Adipocyte (in vitro differentiated cells): Measurements from ENCODE around the gene LRRC51.

Experiments used
- DNase-seq: peaks from one replicate; pipeline ENCODE4 v3.0.0-alpha.2; 2015; ENCODE audit warnings: low read depth
- H3K27me3 ChIP-seq: replicated peaks from 2 replicates; pipeline ENCODE4 v1.7.0; 2013; ENCODE audit warnings: mild to moderate bottlenecking, low read length, moderate library complexity; ENCODE audit not compliant: control insufficient read depth, insufficient read depth
- H3K36me3 ChIP-seq: 2 replicates; pipeline ENCODE4 v1.7.0; 2013; ENCODE audit warnings: low read length, mild to moderate bottlenecking, moderate library complexity; ENCODE audit not compliant: control insufficient read depth, insufficient read depth, severe bottlenecking
- H3K4me1 ChIP-seq: 2 replicates; pipeline ENCODE4 v1.7.0; 2013; ENCODE audit warnings: mild to moderate bottlenecking, low read length, moderate library complexity; ENCODE audit not compliant: control insufficient read depth, insufficient read depth
- H3K4me3 ChIP-seq: 2 replicates; pipeline ENCODE4 v1.7.0; 2013; ENCODE audit warnings: mild to moderate bottlenecking, low read length, moderate library complexity
- H3K9ac ChIP-seq: 2 replicates; pipeline ENCODE4 v1.7.0; 2013; ENCODE audit warnings: mild to moderate bottlenecking, low read length, moderate library complexity
- H3K9me3 ChIP-seq: 2 replicates; pipeline ENCODE4 v1.7.0; 2013; ENCODE audit warnings: mild to moderate bottlenecking, low read length, moderate library complexity; ENCODE audit not compliant: control insufficient read depth

The LRRC51 gene

DNA sequence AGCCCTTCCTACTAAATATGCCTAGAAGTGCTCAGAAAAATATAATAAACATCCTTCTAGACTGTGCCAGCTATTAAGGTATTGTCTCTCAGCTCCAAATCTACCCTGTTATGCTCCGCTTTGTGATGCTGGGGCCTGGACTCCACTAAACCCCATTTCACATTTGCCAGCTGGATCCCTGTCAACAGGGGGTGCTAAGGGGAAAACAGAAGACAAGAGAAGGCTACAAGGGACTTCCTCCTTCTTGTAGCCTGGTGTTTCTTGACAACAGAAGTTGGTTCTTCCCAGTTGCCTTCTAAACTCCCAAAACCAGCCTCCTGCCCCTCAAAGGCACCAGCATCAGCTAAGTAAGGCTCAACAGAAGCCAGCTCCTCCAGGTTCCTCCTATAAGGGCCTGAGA lies 5.5 kb upstream of the LRRC51 start:
- peak; percentile 15 for DNase-seq
- H3K36me3 ChIP-seq = no peaks in the 10 kb centered on the region
- H3K9ac ChIP-seq = no peak overlapping the region
- H3K9me3 ChIP-seq = no peaks in the 10 kb centered on the region
- H3K27me3 ChIP-seq = no peaks in the 10 kb centered on the region
- peaks cover 40% of the 10 kb centered on the region for H3K4me1 ChIP-seq
- no peak overlapping the region for H3K4me3 ChIP-seq

DNA sequence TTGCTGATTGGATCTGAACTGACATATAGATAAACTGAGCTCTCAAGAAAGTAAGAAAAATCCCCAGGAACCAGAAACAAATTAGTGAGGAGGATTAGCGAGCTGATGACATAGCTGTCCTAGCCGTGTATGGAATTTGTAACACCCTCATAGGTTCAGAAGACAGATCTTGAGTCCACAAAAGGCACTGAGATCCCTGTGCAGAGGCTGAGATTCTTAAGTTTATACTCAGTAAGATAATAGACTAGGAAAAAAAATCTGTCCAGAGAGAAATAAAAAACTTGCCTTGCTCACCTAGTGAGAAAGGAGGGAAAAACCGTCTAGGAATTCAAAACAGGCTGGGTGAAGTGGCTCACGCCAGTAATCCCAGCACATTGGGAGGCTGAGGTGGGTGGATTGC lies 4.9 kb upstream of the LRRC51 start:
- no peaks in the 10 kb centered on the region for H3K36me3 ChIP-seq
- no peak overlapping the region for H3K4me3 ChIP-seq
- no peaks in the 10 kb centered on the region for H3K9me3 ChIP-seq
- H3K4me1 ChIP-seq = peaks cover 33% of the 10 kb centered on the region
- H3K9ac ChIP-seq = no peak overlapping the region
- no peaks in the 10 kb centered on the region for H3K27me3 ChIP-seq
- DNase-seq = no peak

DNA sequence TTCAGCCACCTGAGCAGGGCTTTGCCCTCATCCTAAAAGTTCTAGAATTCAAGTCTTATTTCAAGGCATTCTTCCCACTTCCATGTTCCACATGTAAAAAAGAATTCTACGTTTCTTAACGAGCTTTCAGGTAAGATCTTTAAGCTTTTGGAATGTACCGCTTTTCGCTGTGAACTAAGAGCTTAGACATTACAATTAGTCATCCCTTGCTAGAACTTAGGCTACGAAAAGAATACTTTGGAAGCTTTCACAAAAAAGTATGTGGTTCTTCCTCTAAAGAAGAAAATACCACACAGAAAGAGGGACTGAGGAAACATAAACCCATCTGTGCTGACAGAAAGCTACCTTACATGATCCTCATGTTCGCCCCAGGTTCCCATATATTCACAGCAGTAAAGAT lies 2.2 kb upstream of the LRRC51 start:
- Histone ChIP-seq H3K36me3 (no peaks in the 10 kb centered on the region), H3K4me1 (peaks cover 14% of the 10 kb centered on the region), H3K4me3 (no peak overlapping the region), H3K27me3 (no peaks in the 10 kb centered on the region), H3K9me3 (no peaks in the 10 kb centered on the region), H3K9ac (peak overlapping the region; percentile 87)
- no peak for DNase-seq

DNA sequence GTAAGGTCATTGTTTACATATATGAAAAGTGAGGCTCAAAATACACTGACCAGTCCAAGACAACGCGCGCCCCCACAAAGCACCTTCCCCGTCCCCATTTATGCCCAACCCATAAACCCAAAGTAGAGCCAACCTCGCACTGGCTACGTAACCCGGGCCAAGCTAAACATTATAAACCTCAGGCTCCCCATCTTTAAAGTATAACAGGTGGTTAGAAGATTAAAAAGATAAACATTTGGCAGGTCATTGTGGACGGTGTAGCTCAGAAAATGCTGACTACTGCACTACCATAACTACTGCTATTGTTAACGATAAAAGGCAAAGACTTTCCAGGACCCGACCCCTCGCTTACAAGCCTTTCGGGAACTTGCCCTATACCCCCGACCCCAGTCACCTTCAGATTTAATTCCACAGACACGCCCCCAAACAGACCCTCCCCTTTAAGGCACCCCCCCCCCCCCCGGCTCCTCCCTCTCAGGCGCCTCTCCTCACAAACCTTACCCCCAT lies 778 bp upstream of the LRRC51 start:
- no peaks in the 10 kb centered on the region for H3K27me3 ChIP-seq
- DNase-seq = peak; percentile 58
- peak overlapping the region; percentile 87 for H3K9ac ChIP-seq
- H3K9me3 ChIP-seq = no peaks in the 10 kb centered on the region
- peak overlapping the region; percentile 92 for H3K4me3 ChIP-seq
- H3K4me1 ChIP-seq = peaks cover 14% of the 10 kb centered on the region
- no peaks in the 10 kb centered on the region for H3K36me3 ChIP-seq

DNA sequence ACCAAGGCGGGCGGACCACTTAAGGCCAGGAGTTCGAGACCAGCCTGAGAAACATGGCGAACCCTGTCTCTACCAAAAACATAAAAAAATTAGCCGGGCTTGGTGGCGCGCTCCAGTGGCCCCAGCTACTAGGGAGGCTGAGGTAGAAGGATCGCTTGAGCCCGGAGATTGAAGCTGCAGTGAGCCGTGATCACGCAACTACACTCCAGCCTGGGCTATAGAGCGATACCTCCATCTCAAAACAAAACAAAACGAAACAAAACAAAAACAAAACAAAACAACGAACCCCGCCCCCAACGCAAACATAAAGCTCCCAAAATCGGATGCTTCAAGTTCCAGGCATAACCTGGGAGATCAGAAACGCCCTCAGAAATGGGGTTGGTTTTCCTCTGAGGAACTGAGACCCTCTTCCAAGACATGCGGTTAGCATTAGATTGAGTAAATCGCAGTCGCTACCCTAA lies 564 bp downstream of the LRRC51 start:
- peak overlapping the region; percentile 92 for H3K4me3 ChIP-seq
- H3K9ac ChIP-seq = peak overlapping the region; percentile 87
- H3K27me3 ChIP-seq = no peaks in the 10 kb centered on the region
- H3K36me3 ChIP-seq = no peaks in the 10 kb centered on the region
- no peaks in the 10 kb centered on the region for H3K9me3 ChIP-seq
- peaks cover 14% of the 10 kb centered on the region for H3K4me1 ChIP-seq
- no peak for DNase-seq

DNA sequence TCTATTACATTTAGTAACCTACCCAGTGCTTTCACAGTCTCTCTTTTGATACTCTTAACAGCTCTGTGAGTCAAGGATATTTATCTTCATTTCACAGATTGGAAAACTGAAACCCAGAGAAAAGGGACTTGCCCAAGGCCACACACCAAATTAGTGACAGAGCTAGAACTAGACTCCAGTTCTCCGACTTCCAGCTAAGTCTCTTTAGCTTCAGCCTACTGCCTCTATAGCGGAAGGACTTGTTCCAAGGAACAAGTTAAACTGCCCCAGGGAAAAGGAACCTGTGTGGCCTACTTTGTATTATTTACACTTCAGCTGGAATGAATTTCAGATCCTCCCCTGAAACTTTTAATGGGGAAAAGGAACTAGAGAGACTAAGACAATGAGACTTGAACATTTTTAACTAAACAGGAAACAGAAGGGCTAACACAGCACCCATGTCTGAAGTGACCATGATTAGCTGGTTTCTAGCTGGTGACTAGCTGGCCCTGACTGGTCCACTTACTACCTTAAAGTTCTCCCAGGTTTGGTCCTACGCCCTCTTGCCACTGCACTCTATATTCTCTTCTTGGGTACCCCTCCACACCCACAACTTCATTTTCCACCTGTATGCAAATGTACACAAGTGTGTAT lies 1.3 kb downstream of the LRRC51 start:
- H3K36me3 ChIP-seq = no peaks in the 10 kb centered on the region
- H3K4me3 ChIP-seq = no peak overlapping the region
- H3K27me3 ChIP-seq = no peaks in the 10 kb centered on the region
- no peak overlapping the region for H3K9ac ChIP-seq
- no peaks in the 10 kb centered on the region for H3K9me3 ChIP-seq
- peaks cover 14% of the 10 kb centered on the region for H3K4me1 ChIP-seq
- no peak for DNase-seq

DNA sequence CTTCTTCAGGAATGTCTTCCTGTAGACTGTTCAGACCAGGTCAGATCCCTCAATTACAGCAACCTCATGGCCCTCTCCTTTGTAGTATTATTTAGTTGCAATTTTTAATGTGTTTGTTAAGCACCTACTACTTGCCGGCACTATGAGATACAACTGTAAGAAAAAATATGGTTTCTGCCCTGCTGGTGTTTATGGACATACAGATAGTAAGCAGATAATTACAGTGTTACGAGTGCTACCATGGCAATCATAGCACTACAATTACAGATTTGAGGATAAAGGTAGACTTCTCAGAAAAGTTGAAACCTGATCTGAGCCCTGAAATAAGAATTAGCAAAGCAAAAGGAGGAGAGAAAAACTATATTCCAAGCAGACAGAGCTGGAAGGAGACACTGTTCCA lies 2.8 kb downstream of the LRRC51 start:
- Histone ChIP-seq H3K9me3 (no peaks in the 10 kb centered on the region), H3K9ac (no peak overlapping the region), H3K36me3 (no peaks in the 10 kb centered on the region), H3K4me3 (no peak overlapping the region), H3K4me1 (peaks cover 12% of the 10 kb centered on the region), H3K27me3 (no peaks in the 10 kb centered on the region)
- DNase-seq = no peak

DNA sequence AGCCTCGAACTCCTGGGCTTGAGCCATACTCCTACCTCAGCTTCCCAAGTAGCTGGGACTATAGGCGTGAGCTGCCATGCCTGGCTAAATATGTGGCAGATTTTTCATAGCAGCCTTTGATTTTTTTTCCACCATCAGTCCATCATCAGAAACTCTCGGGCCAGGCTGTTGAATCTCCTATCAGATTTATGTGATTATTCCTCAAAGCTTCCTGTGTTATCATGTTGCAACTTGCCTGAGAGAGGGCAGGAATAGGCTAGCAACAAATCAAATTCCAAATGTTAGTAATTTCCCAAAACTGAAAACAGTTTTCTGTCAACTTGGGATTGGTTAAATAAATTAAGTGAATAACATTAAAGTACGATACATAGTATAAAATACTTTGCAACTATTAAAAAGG lies 3.4 kb downstream of the LRRC51 start:
- H3K4me1 ChIP-seq = peaks cover 10% of the 10 kb centered on the region
- H3K4me3 ChIP-seq = no peak overlapping the region
- no peaks in the 10 kb centered on the region for H3K9me3 ChIP-seq
- no peak overlapping the region for H3K9ac ChIP-seq
- H3K36me3 ChIP-seq = no peaks in the 10 kb centered on the region
- DNase-seq = no peak
- H3K27me3 ChIP-seq = no peaks in the 10 kb centered on the region

DNA sequence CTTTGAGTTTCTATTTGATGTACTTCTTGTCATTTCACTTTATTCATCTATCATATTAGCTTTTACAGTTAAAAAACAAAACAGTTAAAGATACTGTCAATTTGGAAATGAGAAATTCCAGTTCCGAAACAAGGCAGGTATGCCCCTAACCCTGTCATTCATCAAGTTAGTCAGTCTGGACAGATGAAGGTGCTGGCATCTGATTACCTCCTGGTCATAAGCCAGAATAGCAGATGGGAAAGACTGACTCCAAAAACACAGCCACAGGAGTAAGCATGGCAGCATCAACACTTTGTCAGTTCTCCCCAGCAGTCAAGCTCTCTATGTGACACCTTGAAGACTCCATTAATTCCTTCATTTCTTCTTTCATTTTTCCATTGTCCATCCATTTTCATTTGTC lies 4.3 kb downstream of the LRRC51 start:
- Histone ChIP-seq H3K9ac (no peak overlapping the region), H3K4me1 (peaks cover 4% of the 10 kb centered on the region), H3K4me3 (no peak overlapping the region), H3K9me3 (no peaks in the 10 kb centered on the region), H3K36me3 (peaks cover 3% of the 10 kb centered on the region), H3K27me3 (no peaks in the 10 kb centered on the region)
- no peak for DNase-seq

DNA sequence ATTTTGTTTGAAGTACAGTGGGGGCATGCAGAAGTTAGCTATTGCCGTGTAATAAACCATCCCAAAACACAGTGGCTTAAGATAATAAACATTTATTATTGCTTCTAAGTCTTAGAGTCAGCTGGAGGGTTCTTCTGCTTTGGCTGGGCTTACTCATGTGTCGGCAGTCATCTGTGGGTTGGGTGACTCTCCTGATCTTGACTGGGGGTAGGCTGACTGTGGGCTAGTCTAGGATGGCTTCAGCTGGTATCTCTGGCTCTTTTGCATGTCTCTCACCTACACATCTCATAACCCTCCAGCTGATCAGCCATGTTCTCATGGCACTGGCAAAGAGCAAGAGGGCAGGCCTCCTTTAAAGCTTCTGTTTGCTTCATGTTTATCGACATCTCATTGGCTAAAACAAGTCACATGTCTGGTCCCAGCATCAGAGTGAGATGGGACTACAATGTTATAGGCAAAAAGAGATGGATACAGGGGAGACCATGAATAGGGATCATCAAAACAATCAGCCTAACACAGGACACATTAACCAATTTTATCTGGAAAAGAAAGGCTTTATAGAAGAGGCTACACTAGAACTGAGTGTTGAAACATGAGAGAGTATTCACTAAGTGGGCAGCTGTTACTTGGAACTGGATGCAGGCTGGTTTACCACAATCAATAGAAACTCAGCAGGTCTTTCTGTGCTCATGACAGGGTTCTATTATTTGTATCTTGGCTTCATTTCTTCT lies 5.1 kb downstream of the LRRC51 start:
- no peak overlapping the region for H3K9ac ChIP-seq
- no peaks in the 10 kb centered on the region for H3K27me3 ChIP-seq
- H3K4me1 ChIP-seq = peaks cover 4% of the 10 kb centered on the region
- no peaks in the 10 kb centered on the region for H3K9me3 ChIP-seq
- H3K4me3 ChIP-seq = no peak overlapping the region
- no peak for DNase-seq
- H3K36me3 ChIP-seq = peaks cover 3% of the 10 kb centered on the region

DNA sequence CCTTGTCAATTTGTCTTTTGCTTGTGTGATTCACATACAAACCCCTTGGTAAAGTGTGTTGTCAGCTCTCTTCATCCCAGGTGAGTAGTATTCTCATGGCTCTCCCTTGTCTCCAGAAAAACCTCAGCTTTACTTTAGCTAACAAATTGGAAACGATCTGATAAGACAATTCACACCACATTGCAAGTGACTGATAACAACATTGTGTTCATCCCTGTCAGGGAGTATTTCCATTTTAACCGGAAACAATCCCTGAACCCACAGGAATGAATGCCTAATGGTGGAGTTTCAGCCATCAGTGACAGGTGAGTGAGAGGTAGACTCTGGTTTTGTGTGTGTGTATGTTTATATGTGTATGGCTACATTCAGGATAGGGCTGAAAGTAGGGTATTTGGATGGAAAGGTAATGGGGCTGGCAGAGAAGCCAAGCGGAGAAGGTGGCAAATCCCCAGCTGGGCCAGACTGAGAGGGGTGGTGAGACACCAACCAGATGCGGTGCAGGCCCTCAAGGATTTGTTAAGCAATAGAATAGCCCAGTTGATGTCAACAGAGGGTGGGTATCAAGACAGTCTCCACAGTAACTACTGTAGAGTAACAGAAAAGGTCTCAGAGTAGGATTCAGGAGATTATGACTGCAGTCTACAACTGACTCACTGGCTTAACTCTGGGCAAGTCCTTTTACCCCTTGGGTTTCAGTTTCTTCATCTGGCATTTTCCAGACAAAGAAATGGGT lies 7.6 kb downstream of the LRRC51 start:
- Histone ChIP-seq H3K9ac (no peak overlapping the region), H3K9me3 (no peaks in the 10 kb centered on the region), H3K4me1 (peaks cover 8% of the 10 kb centered on the region), H3K36me3 (peaks cover 3% of the 10 kb centered on the region), H3K27me3 (no peaks in the 10 kb centered on the region), H3K4me3 (no peak overlapping the region)
- no peak for DNase-seq
